ENCODE measurements around the gene NOP16.

The NOP16 gene

GRCh38 chr5:176415952-176416924 is 27.8 kb upstream of the NOP16 start, which contains the start of gene CLTB:
TSS of gene CLTB (minus strand) at chr5:176416539. CDS start at chr5:176416363, 176 bp downstream.
- CTCF ChIA-PET: interaction anchor here (0.6 to 2.2 kb wide), 22 partner anchors 9 to 664 kb away, joined by 3 to 13 read pairs (median 4); partner anchors contain the start of genes FAF2 and RNF44
- H3K27ac ChIP-seq (ENCODE audit: insufficient read depth in 1 of 2, low read depth in 1 of 2, low read length in 2 of 2, poor library complexity in 1 of 2, severe bottlenecking in 2 of 2): peak within 1 kb of the TSS in 1 of 2 experiments; percentile 65

GRCh38 chr5:176415240-176415951 is 27.0 kb upstream of the NOP16 start:
- CTCF ChIA-PET: interaction anchor here (0.6 to 2.2 kb wide), 11 partner anchors 8 to 665 kb away, joined by 3 to 13 read pairs (median 5); partner anchors contain the start of gene RNF44

More at GRCh38 chr5:176415952-176416924, 27.8 kb upstream of the NOP16 start, which contains the start of gene CLTB:
- no peaks in the 10 kb centered on the region for H3K36me3 ChIP-seq (ENCODE audit: control insufficient read depth in 4 of 4, insufficient read depth in 4 of 4, low read length in 3 of 4)
- POLR2A ChIA-PET: interaction anchor here (1.3 to 1.7 kb wide), 2 partner anchors 32 to 122 kb away, joined by 5 to 8 read pairs; partner anchors contain the start of gene FAF2
- peak; percentile 87 to 93 (median 93) for DNase-seq
- H3K9me3 ChIP-seq (ENCODE audit: control extremely low read depth in 1 of 5, control insufficient read depth in 4 of 5, insufficient read depth in 2 of 5, low read depth in 1 of 5, low read length in 4 of 5): peaks cover 0 to 5% (median 0%) of the 10 kb centered on the region in 5 experiments
- H3K4me3 ChIP-seq (ENCODE audit: control insufficient read depth in 1 of 7, extremely low read depth in 1 of 7, insufficient read depth in 4 of 7, low read depth in 2 of 7, low read length in 6 of 7): peak within 1 kb of the TSS; percentile 46 to 85 (median 75)
- no peaks in the 10 kb centered on the region for H3K27me3 ChIP-seq (replicated peaks in 2 of 5; ENCODE audit: control insufficient read depth in 4 of 5, insufficient read depth in 5 of 5, low read length in 4 of 5)
- peaks cover 2 to 15% (median 14%) of the 10 kb centered on the region in 4 experiments for H3K4me1 ChIP-seq (ENCODE audit: control extremely low read depth in 1 of 4, control insufficient read depth in 4 of 4, insufficient read depth in 4 of 4, low read length in 3 of 4)
- 1% methylated on average over 99 of the region's 107 CpGs for WGBS (ENCODE audit: insufficient coverage)

GRCh38 chr5:176414704-176415103 is 26.3 kb upstream of the NOP16 start:
- 100% methylated on average over 1 of the region's 3 CpGs for WGBS (ENCODE audit: insufficient coverage)
- H3K4me3 ChIP-seq (ENCODE audit: control insufficient read depth in 1 of 7, extremely low read depth in 1 of 7, insufficient read depth in 4 of 7, low read depth in 2 of 7, low read length in 6 of 7): no peak overlapping the region
- H3K9me3 ChIP-seq (ENCODE audit: control extremely low read depth in 1 of 5, control insufficient read depth in 4 of 5, insufficient read depth in 2 of 5, low read depth in 1 of 5, low read length in 4 of 5): no peaks in the 10 kb centered on the region
- no peaks in the 10 kb centered on the region for H3K27me3 ChIP-seq (replicated peaks in 2 of 5; ENCODE audit: control insufficient read depth in 4 of 5, insufficient read depth in 5 of 5, low read length in 4 of 5)
- no peak for DNase-seq
- H3K36me3 ChIP-seq (ENCODE audit: control insufficient read depth in 4 of 4, insufficient read depth in 4 of 4, low read length in 3 of 4): peaks cover 0 to 2% (median 0%) of the 10 kb centered on the region in 4 experiments
- peaks cover 2 to 15% (median 14%) of the 10 kb centered on the region in 4 experiments for H3K4me1 ChIP-seq (ENCODE audit: control extremely low read depth in 1 of 4, control insufficient read depth in 4 of 4, insufficient read depth in 4 of 4, low read length in 3 of 4)
- H3K27ac ChIP-seq (ENCODE audit: insufficient read depth in 1 of 2, low read depth in 1 of 2, low read length in 2 of 2, poor library complexity in 1 of 2, severe bottlenecking in 2 of 2): no peak overlapping the region
- POLR2A ChIA-PET: no interaction called here
- CTCF ChIA-PET: interaction anchor here (0.9 kb wide), 1 partner anchor 33 kb away, joined by 4 read pairs; no protein-coding TSS in a partner anchor

More at GRCh38 chr5:176415240-176415951, 27.0 kb upstream of the NOP16 start:
- Histone ChIP-seq H3K27me3 (replicated peaks in 2 of 5; ENCODE audit: control insufficient read depth in 4 of 5, insufficient read depth in 5 of 5, low read length in 4 of 5) (no peaks in the 10 kb centered on the region), H3K27ac (ENCODE audit: insufficient read depth in 1 of 2, low read depth in 1 of 2, low read length in 2 of 2, poor library complexity in 1 of 2, severe bottlenecking in 2 of 2) (peak overlapping the region in 1 of 2 experiments; percentile 65), H3K4me1 (ENCODE audit: control extremely low read depth in 1 of 4, control insufficient read depth in 4 of 4, insufficient read depth in 4 of 4, low read length in 3 of 4) (peaks cover 2 to 15% (median 14%) of the 10 kb centered on the region in 4 experiments), H3K4me3 (ENCODE audit: control insufficient read depth in 1 of 7, extremely low read depth in 1 of 7, insufficient read depth in 4 of 7, low read depth in 2 of 7, low read length in 6 of 7) (peak overlapping the region; percentile 46 to 85 (median 75)), H3K9me3 (ENCODE audit: control extremely low read depth in 1 of 5, control insufficient read depth in 4 of 5, insufficient read depth in 2 of 5, low read depth in 1 of 5, low read length in 4 of 5) (no peaks in the 10 kb centered on the region), H3K36me3 (ENCODE audit: control insufficient read depth in 4 of 4, insufficient read depth in 4 of 4, low read length in 3 of 4) (no peaks in the 10 kb centered on the region)
- POLR2A ChIA-PET: interaction anchor here (1.7 kb wide), 1 partner anchor 33 kb away, joined by 8 read pairs; the partner anchor contains the start of gene FAF2
- DNase-seq: peak in 2 of 3 donors; percentile 29
- 83% methylated on average over 7 of the region's 13 CpGs for WGBS (ENCODE audit: insufficient coverage)

GRCh38 chr5:176413709-176414191 is 25.4 kb upstream of the NOP16 start:
- 100% methylated on average over 5 of the region's 7 CpGs for WGBS (ENCODE audit: insufficient coverage)
- CTCF ChIA-PET: interaction anchor here (0.9 to 1.2 kb wide), 2 partner anchors 34 to 165 kb away, joined by 4 read pairs; no protein-coding TSS in a partner anchor

GRCh38 chr5:176413255-176413565 is 24.8 kb upstream of the NOP16 start:
- POLR2A ChIA-PET: no interaction called here
- Histone ChIP-seq H3K4me3 (ENCODE audit: control insufficient read depth in 1 of 7, extremely low read depth in 1 of 7, insufficient read depth in 4 of 7, low read depth in 2 of 7, low read length in 6 of 7) (no peak overlapping the region), H3K36me3 (ENCODE audit: control insufficient read depth in 4 of 4, insufficient read depth in 4 of 4, low read length in 3 of 4) (peaks cover 0 to 4% (median 1%) of the 10 kb centered on the region in 4 experiments), H3K9me3 (ENCODE audit: control extremely low read depth in 1 of 5, control insufficient read depth in 4 of 5, insufficient read depth in 2 of 5, low read depth in 1 of 5, low read length in 4 of 5) (no peaks in the 10 kb centered on the region), H3K27me3 (replicated peaks in 2 of 5; ENCODE audit: control insufficient read depth in 4 of 5, insufficient read depth in 5 of 5, low read length in 4 of 5) (no peaks in the 10 kb centered on the region), H3K4me1 (ENCODE audit: control extremely low read depth in 1 of 4, control insufficient read depth in 4 of 4, insufficient read depth in 4 of 4, low read length in 3 of 4) (peaks cover 2 to 15% (median 14%) of the 10 kb centered on the region in 4 experiments), H3K27ac (ENCODE audit: insufficient read depth in 1 of 2, low read depth in 1 of 2, low read length in 2 of 2, poor library complexity in 1 of 2, severe bottlenecking in 2 of 2) (no peak overlapping the region)
- DNase-seq: no peak
- CTCF ChIA-PET: interaction anchor here (1.2 kb wide), 1 partner anchor 165 kb away, joined by 4 read pairs; no protein-coding TSS in a partner anchor
- 100% methylated on average over 2 of the region's 2 CpGs for WGBS (ENCODE audit: insufficient coverage)

More at GRCh38 chr5:176413709-176414191, 25.4 kb upstream of the NOP16 start:
- peaks cover 0 to 4% (median 0%) of the 10 kb centered on the region in 4 experiments for H3K36me3 ChIP-seq (ENCODE audit: control insufficient read depth in 4 of 4, insufficient read depth in 4 of 4, low read length in 3 of 4)
- no peak overlapping the region for H3K4me3 ChIP-seq (ENCODE audit: control insufficient read depth in 1 of 7, extremely low read depth in 1 of 7, insufficient read depth in 4 of 7, low read depth in 2 of 7, low read length in 6 of 7)
- no peak for DNase-seq
- POLR2A ChIA-PET: no interaction called here
- H3K27me3 ChIP-seq (replicated peaks in 2 of 5; ENCODE audit: control insufficient read depth in 4 of 5, insufficient read depth in 5 of 5, low read length in 4 of 5): no peaks in the 10 kb centered on the region
- peaks cover 2 to 15% (median 14%) of the 10 kb centered on the region in 4 experiments for H3K4me1 ChIP-seq (ENCODE audit: control extremely low read depth in 1 of 4, control insufficient read depth in 4 of 4, insufficient read depth in 4 of 4, low read length in 3 of 4)
- H3K9me3 ChIP-seq (ENCODE audit: control extremely low read depth in 1 of 5, control insufficient read depth in 4 of 5, insufficient read depth in 2 of 5, low read depth in 1 of 5, low read length in 4 of 5): no peaks in the 10 kb centered on the region
- no peak overlapping the region for H3K27ac ChIP-seq (ENCODE audit: insufficient read depth in 1 of 2, low read depth in 1 of 2, low read length in 2 of 2, poor library complexity in 1 of 2, severe bottlenecking in 2 of 2)

- Histone ChIP-seq H3K4me1 (ENCODE audit: control extremely low read depth in 1 of 4, control insufficient read depth in 4 of 4, insufficient read depth in 4 of 4, low read length in 3 of 4) (peaks cover 2 to 15% (median 14%) of the 10 kb centered on the region in 4 experiments), H3K36me3 (ENCODE audit: control insufficient read depth in 4 of 4, insufficient read depth in 4 of 4, low read length in 3 of 4) (peaks cover 0 to 7% (median 2%) of the 10 kb centered on the region in 4 experiments), H3K4me3 (ENCODE audit: control insufficient read depth in 1 of 7, extremely low read depth in 1 of 7, insufficient read depth in 4 of 7, low read depth in 2 of 7, low read length in 6 of 7) (no peak overlapping the region), H3K27me3 (replicated peaks in 2 of 5; ENCODE audit: control insufficient read depth in 4 of 5, insufficient read depth in 5 of 5, low read length in 4 of 5) (no peaks in the 10 kb centered on the region), H3K27ac (ENCODE audit: insufficient read depth in 1 of 2, low read depth in 1 of 2, low read length in 2 of 2, poor library complexity in 1 of 2, severe bottlenecking in 2 of 2) (no peak overlapping the region), H3K9me3 (ENCODE audit: control extremely low read depth in 1 of 5, control insufficient read depth in 4 of 5, insufficient read depth in 2 of 5, low read depth in 1 of 5, low read length in 4 of 5) (no peaks in the 10 kb centered on the region)
- WGBS (ENCODE audit: insufficient coverage): 90% methylated on average over 4 of the region's 10 CpGs
- DNase-seq: no peak
- ChIA-PET POLR2A (no interaction called here), CTCF (interaction anchor here (1.2 kb wide), 1 partner anchor 166 kb away, joined by 4 read pairs; no protein-coding TSS in a partner anchor)
Observed at GRCh38 chr5:176412517-176413254, 24.3 kb upstream of the NOP16 start.
